Lower lobe of right lung (tissue), 2 donors: ENCODE data around the gene TMEM204. TPM values are rescaled to one million over a fixed set of nuclear protein-coding genes. Genes with fewer than 3 reads are reported as not detected.

ENCODE experiments used
- ATAC-seq, 2 donors: fragments of 200-7000 bp; cut with Tn5 transposase; one replicate each; pipeline ENCODE4 v1.9.1; 2020 to 2022; ENCODE audit warnings: mild to moderate bottlenecking in 2 of 2, moderate library complexity in 2 of 2
- DNase-seq: peaks from one replicate; pipeline ENCODE4 v3.0.0-alpha.2; 2020
- H3K27ac ChIP-seq: fragments of 200-600 bp; one replicate; pipeline ENCODE4 v1.8.0; 2022
- H3K27me3 ChIP-seq: fragments of 200-600 bp; one replicate; pipeline ENCODE4 v1.8.0; 2022; ENCODE audit warnings: low read depth
- H3K36me3 ChIP-seq: fragments of 200-600 bp; one replicate; pipeline ENCODE4 v1.8.0; 2022; ENCODE audit warnings: mild to moderate bottlenecking
- H3K4me1 ChIP-seq: fragments of 200-600 bp; one replicate; pipeline ENCODE4 v1.8.0; 2022
- H3K4me3 ChIP-seq: fragments of 200-600 bp; one replicate; pipeline ENCODE4 v1.8.0; 2022; ENCODE audit warnings: mild to moderate bottlenecking
- H3K9me3 ChIP-seq: fragments of 200-600 bp; one replicate; pipeline ENCODE4 v1.8.0; 2022
- intact Hi-C: fragments of 100-400 bp; cut with DNase I; formaldehyde crosslinking; loops from one replicate; pipeline ENCODE4 v1.11.0; 2022
- total RNA-seq: library from RNA; stranded (reverse); fragmentation: NEBNext Ultra II Directional; extraction: Animal tissue kit (Norgen Biotek cat#: 25700); gene quantifications from one replicate; pipeline ENCODE4 v1.2.1, GENCODE V29; 2021
- TF ChIP-seq, protein P1 (sequence below): fragments of 200-600 bp; IDR thresholded peaks from one replicate; pipeline ENCODE4 v1.8.0; 2022; ENCODE audit warnings: antibody characterized with exemption, mild to moderate bottlenecking
- donor health status: DM: no; HTN: yes; CAD: no; lungs with severe emphysema.

The TMEM204 gene
- total RNA-seq, 1 donor from 2014 or later = 63.1 TPM

DNA sequence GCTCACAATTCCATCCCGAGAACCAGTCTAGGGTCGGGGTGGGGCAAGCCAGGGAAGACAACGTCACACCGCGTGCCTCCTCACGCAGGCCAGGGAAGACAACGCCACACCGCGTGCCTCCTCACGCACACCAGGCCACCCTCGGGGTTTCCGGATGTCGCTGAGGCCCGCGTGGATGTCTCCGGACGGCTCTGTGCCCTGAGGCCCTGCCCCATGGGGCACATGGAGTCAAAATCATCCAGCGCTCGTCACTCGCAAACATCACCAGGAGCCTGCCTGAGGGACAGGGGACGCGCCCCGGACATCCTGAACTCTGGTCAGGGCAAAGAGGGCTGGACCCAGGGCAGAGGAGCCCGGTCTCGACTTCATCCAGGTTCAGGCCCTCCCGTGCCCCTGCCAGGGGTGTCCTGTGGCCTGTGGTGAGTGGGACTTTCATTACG is 3.7 kb downstream of the TMEM204 start:
- no peak for ATAC-seq
- peaks cover 64% of the 10 kb centered on the region for H3K4me1 ChIP-seq
- H3K9me3 ChIP-seq = no peaks in the 10 kb centered on the region
- peak overlapping the region; percentile 73 for H3K4me3 ChIP-seq
- H3K27me3 ChIP-seq = no peaks in the 10 kb centered on the region
- intact Hi-C loops = no loop called here
- peak overlapping the region; percentile 95 for H3K27ac ChIP-seq
- DNase-seq = peak; percentile 45
- peaks cover 69% of the 10 kb centered on the region for H3K36me3 ChIP-seq
- TF ChIP-seq, protein P1, sequence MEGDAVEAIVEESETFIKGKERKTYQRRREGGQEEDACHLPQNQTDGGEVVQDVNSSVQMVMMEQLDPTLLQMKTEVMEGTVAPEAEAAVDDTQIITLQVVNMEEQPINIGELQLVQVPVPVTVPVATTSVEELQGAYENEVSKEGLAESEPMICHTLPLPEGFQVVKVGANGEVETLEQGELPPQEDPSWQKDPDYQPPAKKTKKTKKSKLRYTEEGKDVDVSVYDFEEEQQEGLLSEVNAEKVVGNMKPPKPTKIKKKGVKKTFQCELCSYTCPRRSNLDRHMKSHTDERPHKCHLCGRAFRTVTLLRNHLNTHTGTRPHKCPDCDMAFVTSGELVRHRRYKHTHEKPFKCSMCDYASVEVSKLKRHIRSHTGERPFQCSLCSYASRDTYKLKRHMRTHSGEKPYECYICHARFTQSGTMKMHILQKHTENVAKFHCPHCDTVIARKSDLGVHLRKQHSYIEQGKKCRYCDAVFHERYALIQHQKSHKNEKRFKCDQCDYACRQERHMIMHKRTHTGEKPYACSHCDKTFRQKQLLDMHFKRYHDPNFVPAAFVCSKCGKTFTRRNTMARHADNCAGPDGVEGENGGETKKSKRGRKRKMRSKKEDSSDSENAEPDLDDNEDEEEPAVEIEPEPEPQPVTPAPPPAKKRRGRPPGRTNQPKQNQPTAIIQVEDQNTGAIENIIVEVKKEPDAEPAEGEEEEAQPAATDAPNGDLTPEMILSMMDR = no peak

DNA sequence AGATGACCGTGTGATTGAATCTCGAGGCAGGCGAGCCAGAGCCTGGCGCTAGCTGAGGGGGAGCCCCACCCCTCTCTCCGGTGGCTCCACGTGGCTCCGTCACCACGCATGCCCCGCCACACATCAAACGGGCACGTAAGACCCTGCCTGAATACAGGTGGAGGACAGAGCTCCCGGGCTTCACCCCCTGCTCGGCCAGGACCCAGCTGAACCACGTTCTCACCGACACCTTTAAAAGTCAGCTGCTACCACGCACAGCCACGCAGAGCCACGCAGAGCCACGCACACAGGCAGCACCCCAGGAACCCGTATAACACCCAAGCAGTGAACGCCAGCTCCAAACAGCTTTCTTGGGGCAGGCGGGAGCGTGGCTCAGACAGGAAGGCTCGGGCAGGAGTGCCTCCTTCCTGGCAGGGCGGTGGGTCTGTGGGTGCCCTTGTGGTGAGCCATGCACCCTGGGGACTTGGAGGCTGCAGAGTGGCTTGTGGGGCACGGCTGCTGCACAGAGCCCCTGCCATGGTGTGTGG is 4.4 kb downstream of the TMEM204 start:
- Histone ChIP-seq H3K4me3 (peak overlapping the region; percentile 73), H3K9me3 (no peaks in the 10 kb centered on the region), H3K27ac (peak overlapping the region; percentile 95), H3K36me3 (peaks cover 76% of the 10 kb centered on the region), H3K4me1 (peaks cover 64% of the 10 kb centered on the region), H3K27me3 (no peaks in the 10 kb centered on the region)
- TF ChIP-seq, protein P1 = no peak
- ATAC-seq = no peak
- DNase-seq = no peak
- intact Hi-C loops = no loop called here

DNA sequence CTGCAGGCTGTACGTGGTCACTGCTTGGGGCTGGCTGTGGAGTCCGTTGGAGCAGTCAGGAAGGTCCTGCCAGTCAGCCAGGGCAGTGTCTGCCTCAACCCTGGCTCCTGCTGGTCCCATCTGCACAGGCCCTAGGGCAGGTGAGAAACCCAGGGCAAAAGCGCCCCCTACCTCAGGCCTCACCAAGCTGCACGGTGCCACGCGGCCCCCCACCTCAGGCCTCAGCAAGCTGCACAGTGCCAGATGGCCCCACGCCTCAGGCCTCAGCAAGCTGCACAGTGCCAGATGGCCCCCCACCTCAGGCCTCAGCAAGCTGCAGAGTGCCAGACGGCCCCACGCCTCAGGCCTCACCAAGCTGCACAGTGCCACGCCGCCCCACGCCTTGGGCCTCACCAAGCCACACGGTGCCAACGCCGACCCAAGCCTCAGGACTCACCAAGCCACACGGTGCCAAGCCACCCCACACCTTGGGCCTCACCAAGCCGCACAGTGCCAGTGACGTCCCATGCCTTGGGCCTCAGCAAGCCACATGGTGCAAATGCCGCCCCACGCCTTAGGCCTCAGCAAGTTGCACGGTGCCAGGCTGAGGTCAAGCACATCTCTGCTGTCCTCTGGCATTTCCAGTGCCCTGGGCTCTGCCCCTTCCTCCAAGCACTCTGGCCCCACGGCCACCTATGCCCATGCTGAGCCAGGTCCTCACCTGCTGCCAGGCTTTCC is 5.5 kb downstream of the TMEM204 start:
- Histone ChIP-seq H3K36me3 (peaks cover 84% of the 10 kb centered on the region), H3K4me1 (peaks cover 73% of the 10 kb centered on the region), H3K27me3 (no peaks in the 10 kb centered on the region), H3K27ac (peak overlapping the region; percentile 8), H3K4me3 (peak overlapping the region; percentile 73), H3K9me3 (no peaks in the 10 kb centered on the region)
- DNase-seq (no peak), ATAC-seq (peak in 1 of 2 donors; percentile 2)
- intact Hi-C loops = no loop called here
- TF ChIP-seq, protein P1 = peak; percentile 12

DNA sequence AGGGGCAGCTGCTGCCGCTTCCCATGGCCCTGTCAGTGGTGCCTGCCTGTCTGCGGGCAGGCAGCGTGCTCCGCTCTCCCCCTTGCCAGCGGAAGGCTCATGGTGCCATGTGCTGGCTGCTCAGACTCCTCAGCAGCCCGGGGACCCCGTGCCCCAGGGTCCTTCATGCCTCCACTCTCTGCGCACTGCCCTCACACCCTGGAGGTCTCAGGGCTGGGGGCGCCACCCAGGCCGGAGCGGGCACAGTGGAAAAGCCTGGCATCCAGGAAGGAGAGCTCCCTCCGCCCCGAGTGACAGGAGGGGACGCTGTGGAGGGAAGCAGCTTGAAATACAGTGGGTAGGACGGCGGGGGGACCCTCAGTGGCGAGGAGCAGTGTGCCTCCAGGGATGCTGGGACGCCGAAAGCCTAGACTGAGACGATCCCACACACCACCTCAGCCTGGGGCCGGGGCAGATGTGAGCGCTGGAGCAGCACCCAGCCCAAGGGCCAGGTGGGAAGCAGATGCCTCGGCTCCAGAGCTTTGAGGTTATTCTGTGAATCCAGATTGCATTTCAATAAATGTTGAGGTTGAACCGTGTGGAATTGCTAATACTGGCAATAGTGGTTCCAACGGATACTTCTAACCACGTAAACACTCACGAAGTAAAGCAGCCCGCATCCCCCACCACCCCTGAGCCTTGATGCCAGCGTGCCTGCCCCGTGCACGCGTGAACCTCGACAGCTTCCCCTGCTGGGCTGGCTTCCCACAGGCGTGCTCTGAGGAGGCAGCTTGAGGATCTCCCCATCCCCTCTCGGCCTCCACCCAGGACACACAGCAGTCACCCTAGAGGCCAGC is 6.5 kb downstream of the TMEM204 start:
- Histone ChIP-seq H3K36me3 (peaks cover 84% of the 10 kb centered on the region), H3K27ac (peak overlapping the region; percentile 8), H3K27me3 (no peaks in the 10 kb centered on the region), H3K4me1 (peaks cover 82% of the 10 kb centered on the region), H3K9me3 (no peaks in the 10 kb centered on the region), H3K4me3 (peak overlapping the region; percentile 73)
- TF ChIP-seq, protein P1 = no peak
- intact Hi-C loops = no loop called here
- ATAC-seq (no peak), DNase-seq (no peak)

DNA sequence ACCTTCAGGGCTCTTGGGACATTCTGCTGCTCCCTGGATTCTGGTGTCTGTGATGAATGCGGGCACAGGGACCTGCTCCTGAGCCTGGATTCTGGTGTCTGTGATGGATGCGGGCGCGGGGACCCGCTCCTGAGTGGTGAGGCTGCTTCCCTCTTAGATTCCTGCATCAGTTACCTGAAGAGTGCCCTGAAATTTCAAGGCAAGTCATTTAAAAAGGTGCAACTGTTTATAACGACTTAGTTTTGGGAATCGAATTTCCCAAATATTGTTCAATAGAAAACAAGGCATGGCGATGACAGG is 7.0 kb downstream of the TMEM204 start:
- Histone ChIP-seq H3K27ac (no peak overlapping the region), H3K4me3 (no peak overlapping the region), H3K27me3 (no peaks in the 10 kb centered on the region), H3K9me3 (no peaks in the 10 kb centered on the region), H3K36me3 (peaks cover 82% of the 10 kb centered on the region), H3K4me1 (peaks cover 88% of the 10 kb centered on the region)
- DNase-seq (no peak), ATAC-seq (no peak)
- TF ChIP-seq, protein P1 = no peak
- intact Hi-C loops = no loop called here
